HG02970 (cell line): ENCODE measurements around the gene ANKEF1.
A peak's percentile ranks its signal among the peaks of the same experiment; 100 is the strongest.
"Not testable (repeated sequence)": the region's sequence is repeated elsewhere in the genome, so short reads cannot be mapped to it uniquely, and the experiment has no call there.

Experiments
- ATAC-seq: cut with Tn5 transposase; IDR thresholded peaks from one replicate; pipeline ENCODE4 v1.9.1; 2021; ENCODE audit warnings: mild to moderate bottlenecking, moderate library complexity, moderate number of reproducible peaks; ENCODE audit not compliant: unreplicated experiment, low FRiP score

The ANKEF1 gene

GRCh38 chr20:10031451-10032215 is 3.2 kb upstream of the ANKEF1 start:
- ATAC-seq, result not testable (repeated sequence)

- not testable (repeated sequence) for ATAC-seq
These were observed 2.5 kb upstream of the ANKEF1 start for GRCh38 chr20:10032269-10032668.

GRCh38 chr20:10033905-10034650 is 709 bp upstream of the ANKEF1 start:
- ATAC-seq, result no peak

- ATAC-seq, result not testable (repeated sequence)
These were observed 1.5 kb downstream of the ANKEF1 start for GRCh38 chr20:10036321-10036720.

GRCh38 chr20:10040070-10040975 is 5.5 kb downstream of the ANKEF1 start:
- ATAC-seq, result no peak

- ATAC-seq, result no peak
These were observed 7.3 kb downstream of the ANKEF1 start for GRCh38 chr20:10042086-10042485.

- no peak for ATAC-seq
These were observed 12.6 kb downstream of the ANKEF1 start for GRCh38 chr20:10047427-10047826.

GRCh38 chr20:10051185-10051584 is 16.4 kb downstream of the ANKEF1 start:
- no peak for ATAC-seq

- ATAC-seq, result no peak
These were observed 24.2 kb downstream of the ANKEF1 start for GRCh38 chr20:10059006-10059405.

- ATAC-seq, result peak; percentile 62
These were observed 25.4 kb downstream of the ANKEF1 start for GRCh38 chr20:10060226-10060625.

GRCh38 chr20:10061641-10062040 is 26.9 kb downstream of the ANKEF1 start:
- no peak for ATAC-seq

- ATAC-seq, result no peak
These were observed 28.7 kb downstream of the ANKEF1 start for GRCh38 chr20:10063482-10063881.

- no peak for ATAC-seq
These were observed 29.8 kb downstream of the ANKEF1 start for GRCh38 chr20:10064611-10065010.

- no peak for ATAC-seq
These were observed 30.5 kb downstream of the ANKEF1 start for GRCh38 chr20:10065154-10065833.

- no peak for ATAC-seq
These were observed 32.5 kb downstream of the ANKEF1 start for GRCh38 chr20:10067321-10067720.

GRCh38 chr20:10074513-10074912 is 39.7 kb downstream of the ANKEF1 start:
- no peak for ATAC-seq

GRCh38 chr20:10075606-10076005 is 40.8 kb downstream of the ANKEF1 start:
- no peak for ATAC-seq

- ATAC-seq, result no peak
These were observed 41.6 kb downstream of the ANKEF1 start for GRCh38 chr20:10076126-10077080.

GRCh38 chr20:10077081-10077471 is 42.3 kb downstream of the ANKEF1 start:
- ATAC-seq, result no peak
